NB4 (cell line): Measurements from ENCODE around the gene TNFAIP1.
"Not testable (repeated sequence)": the region's sequence is repeated elsewhere in the genome, so short reads cannot be mapped to it uniquely, and the experiment has no call there.

Source experiments
- DNase-seq: peaks from one replicate; pipeline ENCODE4 v3.0.0; 2010; ENCODE audit warnings: low read depth
- H3K4me3 ChIP-seq: one replicate; pipeline ENCODE4 v1.5.1; 2011; ENCODE audit warnings: mild to moderate bottlenecking, low read depth, low read length, moderate library complexity
- MYC ChIP-seq: IDR thresholded peaks from 2 replicates; pipeline ENCODE4 v1.6.1; 2011; ENCODE audit warnings: low read depth, low read length
- POLR2A ChIP-seq: IDR thresholded peaks from 2 replicates; pipeline ENCODE4 v1.6.1; 2011; ENCODE audit warnings: mild to moderate bottlenecking; ENCODE audit not compliant: insufficient read length; ENCODE audit errors: extremely low read depth
- TF ChIP-seq, protein P1 (sequence below): IDR thresholded peaks from one replicate; pipeline ENCODE4 v1.5.1; 2012; ENCODE audit warnings: low read depth, low read length
- TF ChIP-seq, protein P2 (sequence below): IDR thresholded peaks from 2 replicates; pipeline ENCODE4 v1.6.1; 2011; ENCODE audit warnings: low read depth, low read length

Gene TNFAIP1, protein sequence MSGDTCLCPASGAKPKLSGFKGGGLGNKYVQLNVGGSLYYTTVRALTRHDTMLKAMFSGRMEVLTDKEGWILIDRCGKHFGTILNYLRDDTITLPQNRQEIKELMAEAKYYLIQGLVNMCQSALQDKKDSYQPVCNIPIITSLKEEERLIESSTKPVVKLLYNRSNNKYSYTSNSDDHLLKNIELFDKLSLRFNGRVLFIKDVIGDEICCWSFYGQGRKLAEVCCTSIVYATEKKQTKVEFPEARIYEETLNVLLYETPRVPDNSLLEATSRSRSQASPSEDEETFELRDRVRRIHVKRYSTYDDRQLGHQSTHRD

DNA sequence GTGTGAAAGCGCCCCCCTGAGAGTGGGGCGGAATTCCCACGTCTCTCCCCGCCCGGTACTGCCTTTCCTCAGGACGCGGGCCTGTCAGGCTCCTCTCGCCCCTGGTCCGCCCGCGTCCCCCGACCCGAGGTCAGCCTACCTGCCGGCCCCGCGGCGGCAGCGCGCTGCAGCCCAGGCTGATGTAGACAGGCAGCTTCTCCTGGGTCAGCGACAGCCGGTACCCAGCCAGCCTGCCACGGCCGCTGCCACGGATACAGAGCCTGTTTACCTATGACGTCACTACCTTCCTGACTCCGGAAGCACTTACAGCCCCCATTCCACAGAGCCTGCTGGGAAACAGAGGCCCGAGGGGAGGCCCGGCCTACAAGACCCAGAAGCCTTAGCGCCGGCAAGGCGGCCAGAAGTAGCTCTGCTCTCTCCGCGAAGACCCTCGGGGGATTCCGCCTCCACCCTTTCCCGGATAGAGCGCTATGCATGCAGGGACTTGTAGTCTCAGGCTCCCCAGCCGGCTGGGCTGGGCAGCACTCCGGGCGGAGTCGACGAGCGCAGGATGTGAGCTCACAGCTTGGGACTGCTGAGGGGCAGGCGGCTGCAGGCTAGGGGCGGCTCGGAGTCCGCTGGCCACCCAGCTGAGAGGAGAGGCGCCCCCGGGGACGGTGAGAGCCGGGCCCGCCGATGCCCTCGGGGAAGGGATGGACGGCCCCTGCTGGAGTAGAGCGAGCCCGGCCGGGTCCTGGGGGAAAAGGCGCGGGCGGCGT, at the start of gene TNFAIP1, which contains the start of gene IFT20:
TNFAIP1 (plus strand) TSS at position 561 of the 758 bp plus-strand sequence. CDS start 3,761 bp downstream, outside the sequence.
IFT20 (minus strand) TSS at position 272 of the 758 bp plus-strand sequence. CDS start 3,487 bp downstream, outside the sequence.
- DNase-seq: peak; percentile 100
- H3K4me3 ChIP-seq: peak within 1 kb of the TSS; percentile 90
- TF ChIP-seq, protein P1, sequence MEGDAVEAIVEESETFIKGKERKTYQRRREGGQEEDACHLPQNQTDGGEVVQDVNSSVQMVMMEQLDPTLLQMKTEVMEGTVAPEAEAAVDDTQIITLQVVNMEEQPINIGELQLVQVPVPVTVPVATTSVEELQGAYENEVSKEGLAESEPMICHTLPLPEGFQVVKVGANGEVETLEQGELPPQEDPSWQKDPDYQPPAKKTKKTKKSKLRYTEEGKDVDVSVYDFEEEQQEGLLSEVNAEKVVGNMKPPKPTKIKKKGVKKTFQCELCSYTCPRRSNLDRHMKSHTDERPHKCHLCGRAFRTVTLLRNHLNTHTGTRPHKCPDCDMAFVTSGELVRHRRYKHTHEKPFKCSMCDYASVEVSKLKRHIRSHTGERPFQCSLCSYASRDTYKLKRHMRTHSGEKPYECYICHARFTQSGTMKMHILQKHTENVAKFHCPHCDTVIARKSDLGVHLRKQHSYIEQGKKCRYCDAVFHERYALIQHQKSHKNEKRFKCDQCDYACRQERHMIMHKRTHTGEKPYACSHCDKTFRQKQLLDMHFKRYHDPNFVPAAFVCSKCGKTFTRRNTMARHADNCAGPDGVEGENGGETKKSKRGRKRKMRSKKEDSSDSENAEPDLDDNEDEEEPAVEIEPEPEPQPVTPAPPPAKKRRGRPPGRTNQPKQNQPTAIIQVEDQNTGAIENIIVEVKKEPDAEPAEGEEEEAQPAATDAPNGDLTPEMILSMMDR: no peak
- TF ChIP-seq, protein P2, sequence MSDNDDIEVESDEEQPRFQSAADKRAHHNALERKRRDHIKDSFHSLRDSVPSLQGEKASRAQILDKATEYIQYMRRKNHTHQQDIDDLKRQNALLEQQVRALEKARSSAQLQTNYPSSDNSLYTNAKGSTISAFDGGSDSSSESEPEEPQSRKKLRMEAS: peak; percentile 57; the same call in 1 of the 2 replicates
- TF ChIP-seq POLR2A (peak; percentile 48), MYC (0 out of 2 replicates have a peak, but pooled peaks have one; percentile 25)

DNA sequence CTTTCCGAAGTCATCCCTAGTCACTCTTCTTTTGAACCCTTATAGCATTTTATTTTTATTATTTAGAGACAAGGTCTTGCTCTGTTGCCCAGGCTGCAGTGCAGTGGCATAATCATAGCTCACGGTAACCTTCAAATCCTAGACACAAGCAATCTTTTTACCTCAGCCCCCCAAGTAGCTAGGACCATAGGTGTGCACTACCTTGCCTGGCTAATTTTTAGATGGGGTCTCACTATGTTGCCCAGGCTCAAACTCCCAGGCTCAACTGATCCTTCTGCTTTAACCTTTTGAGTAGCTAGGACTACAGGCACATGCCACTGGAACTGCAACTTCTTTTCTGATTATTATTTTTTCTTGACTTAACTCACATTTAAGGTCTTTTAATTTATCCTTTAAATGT, 49.6 kb upstream of the TNFAIP1 start:
- TF ChIP-seq, protein P2: no peak
- TF ChIP-seq, protein P1: no peak
- TF ChIP-seq MYC (no peak), POLR2A (no peak)
- H3K4me3 ChIP-seq: no peak overlapping the region
- DNase-seq: no peak

DNA sequence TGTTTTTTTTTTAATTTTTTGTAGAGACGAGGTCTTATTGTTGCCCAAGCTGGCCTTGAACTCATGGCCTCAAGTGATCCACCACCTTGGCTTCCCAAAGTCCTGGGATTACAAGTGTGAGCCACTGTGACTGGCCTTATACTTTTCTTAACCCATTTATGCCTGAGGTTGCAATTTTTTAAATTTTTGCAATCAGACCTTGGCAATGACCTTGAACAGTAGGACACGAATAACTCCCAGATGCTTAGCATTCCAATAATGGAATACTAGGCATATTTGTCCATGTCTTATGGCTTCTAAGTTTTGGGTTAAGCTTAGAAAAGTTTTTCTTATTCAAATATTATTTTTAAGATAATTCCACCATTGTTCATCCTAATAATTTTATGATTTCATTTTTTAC, 44.9 kb upstream of the TNFAIP1 start:
- TF ChIP-seq, protein P1: no peak
- TF ChIP-seq MYC (no peak), POLR2A (no peak)
- TF ChIP-seq, protein P2: no peak
- no peak overlapping the region for H3K4me3 ChIP-seq
- DNase-seq: no peak

DNA sequence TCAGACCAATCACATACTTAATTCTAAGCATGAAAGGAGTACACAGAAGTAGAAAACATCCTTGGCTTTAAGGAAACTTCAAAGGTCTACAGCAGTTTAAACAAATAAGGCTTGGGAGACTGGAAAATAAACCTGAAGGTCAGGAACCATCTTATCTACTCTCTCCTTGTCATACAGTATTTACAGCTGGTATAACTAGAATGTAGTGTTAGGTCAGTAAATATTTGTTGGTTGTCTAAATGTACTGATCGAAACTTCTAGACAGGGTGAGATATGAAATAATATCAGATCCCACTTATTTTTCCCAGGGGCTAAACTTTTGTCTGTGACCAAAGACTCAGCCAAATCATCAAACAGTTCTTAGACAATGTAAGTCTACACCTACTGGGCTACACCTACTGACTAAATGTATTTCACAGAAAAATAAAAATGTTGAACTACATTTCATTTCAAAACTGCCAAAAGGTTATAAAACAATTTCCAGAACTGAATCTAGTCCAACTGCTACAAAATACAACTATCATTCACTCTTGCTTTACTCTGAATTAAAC, 43.7 kb upstream of the TNFAIP1 start:
- DNase-seq: no peak
- TF ChIP-seq POLR2A: no peak
- TF ChIP-seq, protein P2: no peak
- TF ChIP-seq, protein P1: no peak
- TF ChIP-seq MYC: no peak

DNA sequence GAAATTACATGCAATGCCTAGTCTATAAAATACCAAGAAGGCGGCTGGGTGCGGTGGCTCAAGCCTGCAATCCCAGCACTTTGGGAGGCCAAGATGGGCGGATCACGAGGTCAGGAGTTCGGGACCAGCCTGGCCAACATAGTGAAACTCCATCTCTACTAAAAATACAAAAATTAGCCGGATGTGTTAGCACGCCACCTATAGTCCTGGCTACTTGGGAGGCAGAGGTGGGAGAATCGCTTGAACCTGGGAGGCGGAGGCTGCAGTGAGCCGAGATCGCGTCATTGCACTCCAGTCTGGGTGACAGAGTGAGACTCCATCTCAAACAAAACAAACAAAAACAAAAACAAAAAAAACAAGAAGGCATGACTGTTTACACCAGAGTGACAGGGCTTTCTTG, 42.7 kb upstream of the TNFAIP1 start:
- H3K4me3 ChIP-seq, DNase-seq: not testable (repeated sequence)

More for the DNA sequence above, 43.7 kb upstream of the TNFAIP1 start:
- H3K4me3 ChIP-seq: no peak overlapping the region

DNA sequence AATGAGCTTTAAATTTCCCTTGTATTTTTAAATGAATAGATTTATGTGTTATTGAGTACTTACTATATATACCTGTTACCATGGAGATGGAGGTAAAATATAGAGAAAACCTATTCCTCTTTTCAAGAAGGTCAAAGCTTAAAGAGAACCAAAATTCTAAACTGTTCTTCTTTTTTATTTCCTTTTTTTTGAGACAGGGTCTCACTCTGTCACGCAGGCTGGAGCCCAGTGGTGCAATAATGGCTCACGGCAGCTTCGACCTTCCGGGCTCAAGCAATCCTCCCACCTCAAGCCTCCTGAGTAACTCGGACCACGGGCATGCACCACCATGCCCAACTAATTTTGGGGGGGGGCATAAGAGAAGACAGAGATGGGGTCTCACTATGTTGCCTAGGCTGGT, 41.6 kb upstream of the TNFAIP1 start:
- TF ChIP-seq, protein P1: no peak
- TF ChIP-seq, protein P2: no peak
- TF ChIP-seq POLR2A (no peak), MYC (no peak)
- DNase-seq: peak; percentile 63

More for the DNA sequence above, 41.6 kb upstream of the TNFAIP1 start:
- no peak overlapping the region for H3K4me3 ChIP-seq
